HuH-7 (cell line): ENCODE results near the gene ZNF273.
"Not testable (repeated sequence)": the region's sequence is repeated elsewhere in the genome, so short reads cannot be mapped to it uniquely, and the experiment has no call there.

ENCODE experiments used
- DNase-seq: peaks from one replicate; pipeline ENCODE4 v3.0.0; 2011; ENCODE audit warnings: low spot score

The ZNF273 gene

DNA sequence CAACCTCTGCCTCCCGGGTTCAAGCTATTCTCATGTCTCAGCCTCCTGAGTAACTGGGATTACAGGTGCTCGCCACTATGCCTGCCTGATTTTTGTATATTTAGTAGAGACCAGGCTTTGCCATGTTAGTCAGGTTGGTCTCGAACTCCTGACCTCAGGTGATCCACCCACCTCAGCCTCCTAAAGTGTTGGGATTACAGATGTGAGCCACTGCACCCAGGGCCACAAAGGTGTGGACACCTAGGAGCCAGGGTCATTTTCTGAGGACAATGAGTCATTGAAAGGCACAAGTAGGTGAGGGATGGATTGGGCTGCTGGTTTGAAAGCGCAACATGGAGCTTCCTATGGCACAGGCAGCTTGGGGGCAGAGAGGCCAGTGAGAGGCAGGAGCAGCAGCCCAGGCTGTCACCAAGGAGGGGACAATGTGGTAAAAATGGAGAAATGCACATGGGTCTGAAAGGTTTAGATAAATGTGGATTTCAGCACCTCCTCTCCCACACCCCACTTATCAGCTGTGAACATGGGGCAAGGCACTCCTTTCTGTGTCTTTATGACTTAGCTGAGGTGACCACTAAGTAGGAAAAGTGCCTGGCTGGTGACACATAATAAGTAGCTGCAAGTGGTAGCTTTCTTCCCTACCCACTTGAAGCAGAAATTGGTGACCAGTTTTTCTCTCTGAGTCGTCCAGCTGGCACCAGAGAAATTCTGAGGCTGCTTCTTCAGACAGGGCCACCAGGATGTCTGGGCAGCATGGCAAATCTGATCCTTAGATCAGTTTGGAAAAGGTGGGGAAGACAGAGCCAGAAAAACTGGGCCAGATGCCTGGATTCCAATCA is 41.8 kb downstream of the ZNF273 start:
- DNase-seq: not testable (repeated sequence)

GRCh38 chr7:64945503-64946175 is 42.6 kb downstream of the ZNF273 start:
- no peak for DNase-seq

- DNase-seq: peak; percentile 91
Observed at GRCh38 chr7:64946772-64947171, 43.7 kb downstream of the ZNF273 start.

- peak; percentile 59 for DNase-seq
Observed at GRCh38 chr7:64947252-64948000, 44.4 kb downstream of the ZNF273 start.

GRCh38 chr7:64948774-64949173 is 45.7 kb downstream of the ZNF273 start:
- DNase-seq: not testable (repeated sequence)

DNA sequence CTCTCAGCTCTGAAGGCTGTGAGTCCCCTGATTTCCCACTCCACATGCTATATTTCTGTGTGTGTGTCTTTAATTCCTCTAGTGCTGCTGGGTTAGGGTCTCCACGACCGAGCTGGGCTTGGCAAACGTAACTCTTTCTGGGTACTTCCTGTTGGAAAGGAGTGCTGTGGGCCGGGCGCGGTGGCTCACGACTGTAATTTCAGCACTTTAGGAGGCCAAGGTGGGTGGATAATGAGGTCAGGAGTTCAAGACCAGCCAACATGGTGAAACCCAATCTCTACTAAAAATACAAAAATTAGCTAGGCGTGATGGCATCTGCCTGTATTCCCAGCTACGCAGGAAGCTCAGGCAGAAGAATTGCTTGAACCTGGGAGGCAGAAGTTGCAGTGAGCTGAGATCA is 47.6 kb downstream of the ZNF273 start:
- DNase-seq: not testable (repeated sequence)

GRCh38 chr7:64951250-64951848 is 48.3 kb downstream of the ZNF273 start:
- DNase-seq: peak; percentile 77

DNA sequence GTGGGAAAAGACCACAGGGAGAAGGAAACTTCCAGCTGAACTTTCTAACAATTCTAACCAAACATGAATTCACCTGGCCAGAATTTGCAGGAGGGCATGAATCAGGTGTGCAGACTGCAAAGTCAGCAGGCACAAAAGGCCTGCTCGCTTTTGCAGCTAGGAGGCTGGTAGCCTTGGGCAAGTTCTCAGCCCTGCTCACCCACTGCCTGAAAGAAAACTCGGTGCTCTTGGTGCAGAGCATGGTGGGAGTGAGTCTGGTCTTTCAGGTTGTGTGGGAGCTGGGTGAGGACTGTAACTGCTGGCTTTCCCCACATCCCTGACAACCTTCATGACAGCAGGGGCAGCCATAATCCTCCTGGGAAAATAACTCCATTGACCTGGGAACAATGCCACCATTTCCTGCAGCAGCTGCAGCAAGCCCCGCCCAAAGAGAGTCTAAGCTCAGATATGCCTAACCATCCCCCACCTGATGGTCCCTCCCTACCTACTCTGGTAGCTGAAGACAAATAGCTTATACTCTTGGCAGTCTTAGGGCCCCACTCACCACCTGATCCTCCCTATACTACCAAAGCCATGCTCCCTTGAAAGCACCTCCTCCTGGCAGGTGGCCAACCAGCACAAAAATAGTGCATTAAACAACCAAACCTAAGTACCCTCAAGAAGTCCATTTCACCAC is 56.1 kb downstream of the ZNF273 start:
- DNase-seq: no peak

DNA sequence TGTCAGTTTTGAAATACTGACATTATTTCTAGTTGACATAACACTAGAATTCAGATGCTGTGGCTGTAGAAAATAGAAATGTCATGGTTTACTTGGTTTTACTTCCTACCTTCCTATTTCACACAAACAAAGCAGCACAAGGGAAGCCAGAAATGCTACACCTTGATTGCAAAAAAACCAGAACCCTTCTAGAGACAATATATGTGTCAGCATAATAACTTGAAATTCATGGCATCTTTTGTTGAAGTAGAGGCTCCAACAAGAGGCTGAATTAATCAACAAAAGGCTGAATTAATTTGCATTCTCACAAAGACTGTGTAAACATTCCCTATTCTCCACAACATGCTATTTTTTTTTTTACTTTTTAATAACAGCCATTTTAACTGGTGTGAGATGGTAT is 62.5 kb downstream of the ZNF273 start:
- no peak for DNase-seq

DNA sequence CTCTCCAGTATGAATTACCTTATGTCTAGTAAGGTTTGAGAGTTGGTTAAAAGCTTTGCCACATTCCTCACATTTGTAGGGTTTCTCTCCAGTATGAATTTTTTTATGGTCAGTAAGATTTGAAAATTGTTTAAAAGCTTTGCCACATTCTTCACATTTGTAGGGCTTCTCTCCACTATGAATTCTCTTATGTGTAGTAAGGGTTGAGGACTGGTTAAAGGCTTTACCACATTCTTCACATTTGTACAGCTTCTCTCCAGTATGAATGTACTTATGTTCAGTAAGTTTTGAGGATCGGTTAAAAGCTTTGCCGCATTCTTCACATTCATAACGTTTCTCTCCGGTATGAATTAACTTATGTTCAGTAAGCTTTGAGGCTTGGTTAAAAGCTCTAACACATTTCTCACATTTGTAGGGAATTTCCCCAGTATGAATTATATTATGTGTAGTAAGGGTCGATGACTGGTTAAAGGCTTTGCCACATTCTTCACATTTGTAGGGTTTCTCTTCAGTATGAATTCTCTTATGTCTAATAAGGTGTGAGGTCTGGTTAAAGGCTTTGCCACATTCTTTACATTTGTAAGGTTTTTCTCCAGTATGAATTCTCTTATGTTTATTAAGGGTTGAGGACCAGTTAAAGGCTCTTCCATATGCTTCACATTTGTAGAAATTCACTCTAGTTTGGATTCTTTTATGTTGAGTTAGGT is 75.6 kb downstream of the ZNF273 start:
- no peak for DNase-seq
